Activated T-cell treated with anti-CD3 and anti-CD28 coated beads, Interleukin-2, amount 50 U/mL, for 1 hour (primary cell): Measurements from ENCODE around the gene LIPE.
"Not testable (repeated sequence)": the region's sequence is repeated elsewhere in the genome, so short reads cannot be mapped to it uniquely, and the experiment has no call there.

Source experiments
- DNase-seq: peaks from one replicate; pipeline ENCODE4 v3.0.0-alpha.2; 2020

LIPE gene

GRCh38 chr19:42427313-42427712 lies at the start of gene LIPE:
LIPE (minus strand) TSS chr19:42427388; CDS start chr19:42427149, 239 bp downstream.
- no peak for DNase-seq

- no peak for DNase-seq
These were observed 48.2 kb upstream of the LIPE start for GRCh38 chr19:42475366-42475765.

GRCh38 chr19:42474743-42475142 lies 47.6 kb upstream of the LIPE start:
- DNase-seq = no peak

GRCh38 chr19:42473686-42474085 lies 46.5 kb upstream of the LIPE start:
- DNase-seq = no peak

GRCh38 chr19:42472402-42473147 lies 45.4 kb upstream of the LIPE start:
- no peak for DNase-seq

- DNase-seq = no peak
These were observed 44.5 kb upstream of the LIPE start for GRCh38 chr19:42471554-42472249.

GRCh38 chr19:42469311-42470235 lies 42.4 kb upstream of the LIPE start:
- no peak for DNase-seq

- DNase-seq = no peak
These were observed 41.1 kb upstream of the LIPE start for GRCh38 chr19:42468273-42468796.

- no peak for DNase-seq
These were observed 40.1 kb upstream of the LIPE start for GRCh38 chr19:42467183-42467760.

GRCh38 chr19:42466521-42467182 lies 39.5 kb upstream of the LIPE start:
- no peak for DNase-seq

GRCh38 chr19:42465827-42466280 lies 38.7 kb upstream of the LIPE start:
- no peak for DNase-seq

- no peak for DNase-seq
These were observed 34.6 kb upstream of the LIPE start for GRCh38 chr19:42461700-42462324.

- DNase-seq = not testable (repeated sequence)
These were observed 34.0 kb upstream of the LIPE start for GRCh38 chr19:42461231-42461630.

GRCh38 chr19:42459926-42460325 lies 32.7 kb upstream of the LIPE start:
- no peak for DNase-seq

- DNase-seq = no peak
These were observed 28.5 kb upstream of the LIPE start for GRCh38 chr19:42455621-42456081.

GRCh38 chr19:42455086-42455485 lies 27.9 kb upstream of the LIPE start:
- DNase-seq = no peak

- no peak for DNase-seq
These were observed 25.4 kb upstream of the LIPE start for GRCh38 chr19:42452590-42452989.

- peak; percentile 69 for DNase-seq
These were observed 23.2 kb upstream of the LIPE start for GRCh38 chr19:42450314-42450934.

- DNase-seq = not testable (repeated sequence)
These were observed 21.1 kb upstream of the LIPE start for GRCh38 chr19:42448306-42448705.

GRCh38 chr19:42445948-42446347 lies 18.8 kb upstream of the LIPE start:
- no peak for DNase-seq

- DNase-seq = no peak
These were observed 16.8 kb upstream of the LIPE start for GRCh38 chr19:42443944-42444398.
